Stimulated activated naive CD4-positive, alpha-beta T cell treated with Interleukin-2 at 50 U/mL for 16 hours (primary cell): ENCODE data around the gene ANKRD24.
"Not testable (repeated sequence)": the region's sequence is repeated elsewhere in the genome, so short reads cannot be mapped to it uniquely, and the experiment has no call there.

ENCODE experiments used
- DNase-seq: peaks from one replicate; lab custom pipeline; 2025; lab: John Stamatoyannopoulos, UW

ANKRD24 gene

DNA sequence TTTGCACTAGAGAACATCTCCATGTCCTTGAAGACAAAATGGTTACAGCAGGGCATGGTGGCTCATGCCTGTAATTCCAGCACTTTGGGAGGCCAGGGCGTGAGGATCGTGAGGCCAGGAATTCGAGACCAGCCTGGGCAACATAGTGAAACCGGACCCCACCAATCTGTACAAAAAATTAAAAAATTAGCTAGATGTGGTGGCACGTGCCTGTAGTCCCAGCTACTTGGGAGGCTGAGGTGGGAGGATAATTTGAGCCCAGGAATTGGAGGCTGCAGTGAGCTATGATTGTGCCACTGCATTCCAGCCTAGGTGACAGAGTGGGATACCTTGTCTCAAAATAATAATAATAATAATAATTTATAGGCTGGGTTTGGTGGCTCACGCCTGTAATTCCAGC lies 47.7 kb downstream of the ANKRD24 start:
- not testable (repeated sequence) for DNase-seq

GRCh38 chr19:4231521-4231920 lies 49.0 kb downstream of the ANKRD24 start:
- not testable (repeated sequence) for DNase-seq

GRCh38 chr19:4232139-4232538 lies 49.6 kb downstream of the ANKRD24 start:
- DNase-seq, result not testable (repeated sequence)

DNA sequence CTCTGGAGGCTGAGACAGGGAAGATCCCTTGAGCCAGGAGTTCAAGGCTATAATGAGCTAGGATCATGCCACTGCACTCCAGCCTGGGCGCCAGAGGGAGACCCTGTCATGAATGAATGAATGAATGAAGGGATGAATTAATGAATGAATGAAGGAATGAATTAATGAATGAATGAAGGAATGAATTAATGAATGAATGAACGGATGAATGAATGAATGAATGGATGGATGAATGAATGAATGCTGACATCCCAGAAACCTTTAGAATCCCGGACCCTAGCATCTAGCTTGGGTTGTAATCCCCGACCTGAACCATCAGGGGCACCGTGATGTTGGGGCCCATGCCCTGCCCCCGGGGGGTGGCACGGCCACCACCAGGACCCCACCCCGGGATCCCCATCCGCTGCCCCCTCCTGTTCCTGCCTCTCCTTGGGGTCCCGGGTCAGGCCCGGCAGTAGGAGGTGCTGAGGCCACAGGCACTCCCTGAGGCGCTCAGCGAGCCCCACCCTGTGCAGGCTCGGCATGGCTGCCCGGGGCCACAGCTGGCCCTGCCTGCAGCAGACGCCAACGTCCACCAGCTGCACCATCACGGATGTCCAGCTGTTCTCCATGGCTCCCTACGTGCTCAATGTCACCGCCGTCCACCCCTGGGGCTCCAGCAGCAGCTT lies 50.3 kb downstream of the ANKRD24 start:
- DNase-seq, result no peak

DNA sequence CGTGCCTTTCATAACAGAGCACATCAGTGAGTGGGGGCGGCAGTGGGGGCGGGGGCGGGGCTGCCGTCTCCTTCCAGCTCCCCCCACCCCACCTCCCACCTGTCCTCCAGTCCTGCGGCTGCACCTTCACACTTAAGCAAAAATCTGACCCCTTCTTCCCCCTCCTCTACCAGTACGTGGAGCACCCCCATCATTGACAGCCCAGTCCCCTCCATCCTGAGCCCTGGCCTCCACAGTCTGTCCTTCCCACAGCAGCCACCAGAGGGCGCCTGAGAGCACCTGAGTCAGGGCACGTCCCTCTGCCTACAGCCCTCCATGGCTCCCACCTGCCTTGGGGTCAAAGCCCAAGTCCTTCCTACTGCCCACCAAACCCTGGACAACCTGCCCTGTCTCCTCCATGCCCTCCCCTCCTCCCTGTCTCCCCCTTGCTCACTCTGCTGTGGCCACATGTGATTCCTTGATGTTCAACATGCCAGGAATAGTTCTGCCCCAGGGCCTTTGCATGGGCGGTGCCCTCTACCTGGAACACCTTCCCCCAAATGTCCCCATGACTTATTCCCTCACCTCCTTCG lies 50.9 kb downstream of the ANKRD24 start:
- peak; percentile 56 for DNase-seq

GRCh38 chr19:4234142-4234861 lies 51.8 kb downstream of the ANKRD24 start:
- no peak for DNase-seq

GRCh38 chr19:4234862-4235201 lies 52.3 kb downstream of the ANKRD24 start:
- DNase-seq, result no peak

DNA sequence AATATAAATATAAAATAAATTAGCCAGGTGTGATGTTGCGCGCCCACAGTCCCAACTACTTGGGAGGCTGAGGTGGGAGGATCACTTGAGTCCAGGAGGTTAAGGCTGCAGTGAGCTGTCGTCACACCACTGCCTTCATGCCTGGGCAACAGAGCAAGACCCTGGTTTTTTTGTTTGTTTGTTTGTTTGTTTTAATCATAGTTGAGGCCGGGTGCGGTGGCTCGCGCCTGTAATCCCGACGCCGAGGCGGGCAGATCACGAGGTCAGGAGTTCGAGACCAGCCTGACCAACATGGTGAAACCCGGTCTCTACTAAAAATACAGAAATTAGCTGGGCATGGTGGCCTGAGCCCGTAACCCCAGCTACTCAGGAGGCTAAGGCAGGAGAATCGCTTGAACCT lies 55.0 kb downstream of the ANKRD24 start:
- not testable (repeated sequence) for DNase-seq

- no peak for DNase-seq
Measured at GRCh38 chr19:4238831-4239230, 56.3 kb downstream of the ANKRD24 start.

- no peak for DNase-seq
Measured at GRCh38 chr19:4241824-4242430, 59.4 kb downstream of the ANKRD24 start.

- not testable (repeated sequence) for DNase-seq
Measured at GRCh38 chr19:4245938-4246337, 63.4 kb downstream of the ANKRD24 start.

DNA sequence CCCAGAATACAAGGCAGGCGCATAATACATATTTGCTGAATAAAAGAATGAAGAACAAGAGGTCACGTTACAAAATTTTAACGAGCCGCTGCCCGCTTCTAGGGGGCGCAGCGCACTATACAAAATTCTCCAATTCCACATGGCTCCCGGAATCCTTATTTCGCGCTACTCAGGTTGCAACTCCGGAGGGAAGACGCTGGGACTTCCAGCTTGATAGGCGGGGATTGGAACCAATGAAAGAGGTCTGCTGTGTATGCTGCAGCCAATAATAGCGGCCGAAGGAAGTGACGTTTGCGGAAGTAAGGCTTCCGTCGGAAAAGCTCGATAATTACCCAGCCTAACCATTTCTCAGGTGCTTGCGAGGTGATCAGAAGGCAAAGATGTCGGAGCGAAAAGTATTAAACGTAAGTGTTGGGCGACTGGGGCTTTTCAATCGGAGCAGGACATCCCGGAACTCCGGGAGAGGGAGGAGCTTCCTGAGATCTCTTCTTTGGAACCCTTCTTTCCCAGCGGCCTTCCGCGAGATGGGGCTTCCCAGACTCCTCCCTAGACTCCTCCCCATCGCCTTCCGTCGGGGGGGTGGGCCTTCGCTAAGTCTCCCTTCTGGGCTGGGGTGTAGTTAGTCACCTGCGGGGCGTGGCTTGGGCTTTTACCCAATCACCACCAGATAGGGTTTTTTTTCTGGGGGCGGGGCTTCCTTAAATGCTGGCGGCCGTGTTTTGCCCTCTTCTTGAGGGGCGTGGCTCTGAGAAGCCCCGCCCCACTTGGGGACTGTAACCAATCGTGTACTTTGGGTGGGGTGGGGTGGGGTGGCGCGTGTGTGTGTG lies 64.5 kb downstream of the ANKRD24 start, which contains the start of gene YJU2:
TSS of gene YJU2 (plus strand) at position 314 of the 827 bp plus-strand sequence. CDS start at position 381, 67 bp downstream.
- DNase-seq, result peak; percentile 99

DNA sequence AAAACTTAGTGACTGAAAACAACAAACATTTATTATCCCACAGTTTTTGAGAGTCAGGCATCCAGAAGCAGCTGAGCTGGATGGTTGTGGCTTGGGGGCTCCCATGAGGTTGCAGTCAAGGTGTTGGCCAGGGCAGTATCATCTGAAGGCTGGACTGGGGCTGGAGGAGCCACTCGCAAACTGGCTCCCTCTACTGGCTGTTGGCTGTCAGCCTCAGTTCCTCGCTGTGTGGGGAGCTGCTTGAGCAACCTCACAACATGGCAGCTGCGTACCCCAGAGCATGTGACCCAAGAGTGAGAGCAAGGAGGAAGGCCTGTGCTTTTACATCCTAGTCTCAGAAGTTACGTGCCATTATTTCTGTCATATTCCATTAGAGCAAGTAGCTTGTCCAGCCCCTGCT lies 74.1 kb downstream of the ANKRD24 start:
- DNase-seq, result no peak

- no peak for DNase-seq
Measured at GRCh38 chr19:4257025-4257424, 74.5 kb downstream of the ANKRD24 start.

- no peak for DNase-seq
Measured at GRCh38 chr19:4258181-4258580, 75.7 kb downstream of the ANKRD24 start.

DNA sequence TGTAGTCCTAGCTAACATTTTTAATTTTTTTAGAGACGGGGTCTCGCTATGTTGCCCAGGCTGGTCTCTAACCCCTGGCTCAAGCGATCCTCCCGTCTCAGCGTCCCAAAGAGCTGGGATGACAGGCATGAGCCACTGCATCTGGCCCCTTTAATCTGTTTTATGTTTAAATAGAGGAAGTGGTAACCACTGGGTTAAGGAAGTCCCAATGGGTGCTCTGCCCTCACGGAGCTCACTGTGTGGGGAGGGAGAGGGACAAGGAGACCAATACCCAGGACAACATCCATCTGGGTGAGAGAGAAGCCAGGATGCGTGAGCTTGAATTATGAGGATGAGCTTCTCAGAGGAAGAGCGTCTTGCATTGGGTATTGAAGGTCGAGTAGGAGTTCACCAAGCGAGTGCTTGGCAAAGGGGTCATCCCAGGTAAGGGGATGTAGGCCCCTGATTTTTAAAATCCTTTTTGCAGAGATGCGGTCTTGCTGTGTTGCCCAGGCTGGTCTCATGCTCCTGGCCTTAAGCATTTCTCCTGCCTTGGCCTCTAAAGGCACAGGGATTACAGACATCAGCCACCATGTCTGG lies 78.2 kb downstream of the ANKRD24 start:
- no peak for DNase-seq

GRCh38 chr19:4264812-4265211 lies 82.3 kb downstream of the ANKRD24 start:
- DNase-seq, result no peak

DNA sequence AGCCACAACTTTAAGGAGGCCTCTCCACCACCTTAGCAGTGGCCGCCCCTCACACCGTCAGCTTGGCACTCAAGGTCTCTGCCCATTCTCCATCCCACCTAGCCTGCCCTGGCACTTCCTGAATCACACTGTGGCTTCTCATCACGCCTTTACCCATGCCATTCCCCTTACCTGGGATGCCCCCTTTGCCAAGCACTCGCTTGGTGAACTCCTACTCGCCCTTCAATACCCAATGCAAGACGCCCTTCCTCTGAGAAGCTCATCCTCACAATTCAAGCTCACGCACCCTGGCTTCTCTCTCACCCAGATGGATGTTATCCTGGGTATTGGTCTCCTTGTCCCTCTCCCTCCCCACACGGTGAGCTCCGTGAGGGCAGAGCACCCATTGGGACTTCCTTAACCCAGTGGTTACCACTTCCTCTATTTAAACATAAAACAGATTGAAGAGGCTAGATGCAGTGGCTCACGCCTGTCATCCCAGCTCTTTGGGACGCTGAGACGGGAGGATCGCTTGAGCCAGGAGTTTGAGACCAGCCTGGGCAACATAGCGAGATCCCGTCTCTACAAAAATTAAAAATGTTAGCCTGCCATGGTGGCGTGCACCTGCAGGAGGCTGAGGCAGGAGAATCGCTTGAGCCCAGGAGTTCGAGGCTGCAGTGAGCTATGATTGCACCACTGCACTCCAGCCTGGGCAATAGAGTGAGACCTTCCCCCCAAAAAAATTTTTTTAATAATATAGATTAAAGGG lies 83.9 kb downstream of the ANKRD24 start:
- DNase-seq, result no peak

DNA sequence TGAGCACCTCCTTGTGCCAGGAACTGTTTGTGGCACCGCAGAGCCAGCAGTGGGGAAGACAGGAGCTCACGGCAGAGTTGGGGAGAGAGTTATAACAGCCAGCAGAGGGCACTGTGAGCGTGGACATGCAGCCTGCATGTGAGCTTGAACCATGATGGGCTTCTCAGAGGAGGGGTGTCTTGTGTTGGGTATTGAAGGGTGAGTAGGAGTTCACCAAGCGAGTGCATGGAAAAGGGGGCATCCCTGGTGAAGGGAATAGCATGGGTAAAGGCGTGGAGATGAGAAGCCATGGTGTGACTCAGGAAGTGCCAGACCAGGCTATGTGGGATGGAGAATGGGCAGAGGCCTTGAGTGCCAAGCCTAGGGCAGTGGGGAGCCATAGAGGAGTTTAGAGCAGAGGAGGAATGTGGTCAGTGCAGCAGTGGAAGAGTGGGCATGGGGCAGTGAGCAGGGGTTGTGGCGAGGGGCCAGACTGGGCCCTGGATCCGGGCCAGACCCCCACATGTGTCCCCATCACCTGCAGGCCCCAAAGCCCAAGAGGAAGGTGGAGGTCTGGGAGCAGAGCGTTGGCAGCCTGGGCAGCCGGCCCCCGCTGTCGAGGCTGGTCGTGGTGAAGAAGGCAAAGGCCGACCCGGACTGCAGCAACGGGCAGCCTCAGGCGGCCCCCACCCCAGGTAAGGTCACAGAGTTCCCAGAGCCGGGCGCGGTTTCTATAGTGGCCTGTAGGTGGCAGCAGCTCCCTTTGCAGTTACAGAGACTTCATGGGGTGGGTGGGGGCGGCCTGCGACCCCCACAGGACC lies 84.8 kb downstream of the ANKRD24 start:
- peak; percentile 31 for DNase-seq
